Measurements from ENCODE around the gene STIP1.

DNA sequence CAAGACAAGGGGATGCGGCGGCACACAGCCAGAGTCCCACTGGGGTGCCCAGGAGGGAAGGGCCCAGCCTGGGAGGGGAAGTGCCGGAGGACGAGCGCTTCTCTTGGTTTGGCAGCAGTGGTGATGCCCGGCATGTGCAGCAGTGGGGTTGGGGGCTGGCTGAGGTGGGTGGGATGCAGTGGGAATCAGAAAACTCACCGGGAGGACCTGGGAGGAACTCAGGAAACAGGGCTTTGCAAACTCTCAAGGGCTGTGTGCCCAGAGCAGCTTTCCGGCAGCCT, 23.5 kb downstream of the STIP1 start:
- TF ChIP-seq EZH2 (IDR thresholded peaks at IDR 0.05; ENCODE audit: borderline replicate concordance, low read depth, low read length, severe bottlenecking), result no peak
- TF ChIP-seq, protein P1, sequence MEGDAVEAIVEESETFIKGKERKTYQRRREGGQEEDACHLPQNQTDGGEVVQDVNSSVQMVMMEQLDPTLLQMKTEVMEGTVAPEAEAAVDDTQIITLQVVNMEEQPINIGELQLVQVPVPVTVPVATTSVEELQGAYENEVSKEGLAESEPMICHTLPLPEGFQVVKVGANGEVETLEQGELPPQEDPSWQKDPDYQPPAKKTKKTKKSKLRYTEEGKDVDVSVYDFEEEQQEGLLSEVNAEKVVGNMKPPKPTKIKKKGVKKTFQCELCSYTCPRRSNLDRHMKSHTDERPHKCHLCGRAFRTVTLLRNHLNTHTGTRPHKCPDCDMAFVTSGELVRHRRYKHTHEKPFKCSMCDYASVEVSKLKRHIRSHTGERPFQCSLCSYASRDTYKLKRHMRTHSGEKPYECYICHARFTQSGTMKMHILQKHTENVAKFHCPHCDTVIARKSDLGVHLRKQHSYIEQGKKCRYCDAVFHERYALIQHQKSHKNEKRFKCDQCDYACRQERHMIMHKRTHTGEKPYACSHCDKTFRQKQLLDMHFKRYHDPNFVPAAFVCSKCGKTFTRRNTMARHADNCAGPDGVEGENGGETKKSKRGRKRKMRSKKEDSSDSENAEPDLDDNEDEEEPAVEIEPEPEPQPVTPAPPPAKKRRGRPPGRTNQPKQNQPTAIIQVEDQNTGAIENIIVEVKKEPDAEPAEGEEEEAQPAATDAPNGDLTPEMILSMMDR (IDR thresholded peaks at IDR 0.05; ENCODE audit: borderline replicate concordance, extremely low read depth, low read length, poor library complexity, severe bottlenecking), result no peak

Data from DND-41 (cell line).